PFSK-1 (cell line): ENCODE measurements around the gene OSTF1.

Experiments
- FOXP2 ChIP-seq: optimal IDR thresholded peaks from 2 replicates; pipeline ENCODE3; 2011; ENCODE audit warnings: borderline replicate concordance, control low read depth, inconsistent platforms; ENCODE audit not compliant: insufficient read depth; ENCODE audit errors: extremely low read length, extremely low read depth
- POLR2AphosphoS5 ChIP-seq: IDR thresholded peaks from 2 replicates; pipeline ENCODE4 v1.6.1; 2012; ENCODE audit warnings: low read depth, mild to moderate bottlenecking, control low read depth, low read length, moderate library complexity
- SIN3A ChIP-seq: IDR thresholded peaks from 2 replicates; pipeline ENCODE4 v1.6.1; 2012; ENCODE audit warnings: mild to moderate bottlenecking, low read length, moderate library complexity, borderline replicate concordance; ENCODE audit not compliant: insufficient read depth
- TAF1 ChIP-seq: IDR thresholded peaks from 2 replicates; pipeline ENCODE4 v1.6.1; 2012; ENCODE audit warnings: low read length, control low read depth, borderline replicate concordance; ENCODE audit not compliant: insufficient read depth
- TF ChIP-seq, protein P1 (sequence below), 2 experiments: IDR thresholded peaks; 2 replicates each; pipeline versions ENCODE4 v1.6.1 to v1.8.0; 2011 to 2012; ENCODE audit warnings: low read depth in 2 of 2, low read length in 2 of 2, control low read depth in 1 of 2, inconsistent platforms in 1 of 2, mild to moderate bottlenecking in 1 of 2, moderate library complexity in 1 of 2; ENCODE audit not compliant: insufficient read depth in 1 of 2

The OSTF1 gene

DNA sequence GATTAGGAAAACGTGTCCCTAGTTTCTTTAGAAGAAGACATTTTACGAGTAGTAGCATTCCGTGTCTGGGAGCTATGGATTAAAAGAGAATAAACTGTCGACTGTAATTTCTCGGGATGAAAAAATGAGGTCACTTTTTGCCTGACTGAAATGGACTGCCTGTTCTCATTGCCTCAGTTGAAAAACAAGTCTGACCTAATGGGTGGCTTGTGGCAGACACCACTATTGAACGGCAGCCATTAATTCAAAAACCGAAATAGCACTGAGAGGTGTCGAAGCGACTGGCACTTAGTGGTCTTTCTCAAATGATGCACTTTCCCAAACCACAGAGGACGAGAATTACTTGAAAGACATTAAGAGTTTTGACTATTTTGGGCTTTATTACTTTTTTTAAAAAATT, 35.4 kb downstream of the OSTF1 start:
- no peak for TF ChIP-seq SIN3A
- no peak for TF ChIP-seq TAF1
- TF ChIP-seq, protein P1, sequence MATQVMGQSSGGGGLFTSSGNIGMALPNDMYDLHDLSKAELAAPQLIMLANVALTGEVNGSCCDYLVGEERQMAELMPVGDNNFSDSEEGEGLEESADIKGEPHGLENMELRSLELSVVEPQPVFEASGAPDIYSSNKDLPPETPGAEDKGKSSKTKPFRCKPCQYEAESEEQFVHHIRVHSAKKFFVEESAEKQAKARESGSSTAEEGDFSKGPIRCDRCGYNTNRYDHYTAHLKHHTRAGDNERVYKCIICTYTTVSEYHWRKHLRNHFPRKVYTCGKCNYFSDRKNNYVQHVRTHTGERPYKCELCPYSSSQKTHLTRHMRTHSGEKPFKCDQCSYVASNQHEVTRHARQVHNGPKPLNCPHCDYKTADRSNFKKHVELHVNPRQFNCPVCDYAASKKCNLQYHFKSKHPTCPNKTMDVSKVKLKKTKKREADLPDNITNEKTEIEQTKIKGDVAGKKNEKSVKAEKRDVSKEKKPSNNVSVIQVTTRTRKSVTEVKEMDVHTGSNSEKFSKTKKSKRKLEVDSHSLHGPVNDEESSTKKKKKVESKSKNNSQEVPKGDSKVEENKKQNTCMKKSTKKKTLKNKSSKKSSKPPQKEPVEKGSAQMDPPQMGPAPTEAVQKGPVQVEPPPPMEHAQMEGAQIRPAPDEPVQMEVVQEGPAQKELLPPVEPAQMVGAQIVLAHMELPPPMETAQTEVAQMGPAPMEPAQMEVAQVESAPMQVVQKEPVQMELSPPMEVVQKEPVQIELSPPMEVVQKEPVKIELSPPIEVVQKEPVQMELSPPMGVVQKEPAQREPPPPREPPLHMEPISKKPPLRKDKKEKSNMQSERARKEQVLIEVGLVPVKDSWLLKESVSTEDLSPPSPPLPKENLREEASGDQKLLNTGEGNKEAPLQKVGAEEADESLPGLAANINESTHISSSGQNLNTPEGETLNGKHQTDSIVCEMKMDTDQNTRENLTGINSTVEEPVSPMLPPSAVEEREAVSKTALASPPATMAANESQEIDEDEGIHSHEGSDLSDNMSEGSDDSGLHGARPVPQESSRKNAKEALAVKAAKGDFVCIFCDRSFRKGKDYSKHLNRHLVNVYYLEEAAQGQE (IDR thresholded peaks at IDR 0.05; ENCODE audit: insufficient read depth in 1 of 2, low read depth in 2 of 2, low read length in 2 of 2): no peak
- TF ChIP-seq POLR2AphosphoS5: no peak
- TF ChIP-seq FOXP2: no peak

DNA sequence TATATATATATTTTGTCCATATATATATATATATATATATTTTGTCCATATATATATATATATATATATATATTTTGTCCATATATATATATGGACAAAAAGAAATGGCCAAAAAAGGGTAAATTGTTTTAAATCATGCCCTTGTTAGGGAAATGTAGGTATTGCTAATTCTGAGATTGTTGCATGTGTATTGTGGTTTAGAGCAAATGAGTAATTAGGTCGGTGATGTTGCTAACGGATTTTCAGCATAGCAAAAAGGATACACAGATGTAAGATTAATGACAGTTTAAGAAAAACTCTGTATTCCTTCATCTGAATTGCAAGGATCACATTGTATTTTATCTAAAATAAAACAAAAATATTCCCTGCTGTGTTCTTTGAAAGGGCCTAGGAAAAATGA, 40.2 kb downstream of the OSTF1 start:
- no peak for TF ChIP-seq FOXP2
- TF ChIP-seq, protein P1 (IDR thresholded peaks at IDR 0.05; ENCODE audit: insufficient read depth in 1 of 2, low read depth in 2 of 2, low read length in 2 of 2): no peak
- no peak for TF ChIP-seq TAF1
- TF ChIP-seq POLR2AphosphoS5: no peak
- no peak for TF ChIP-seq SIN3A

DNA sequence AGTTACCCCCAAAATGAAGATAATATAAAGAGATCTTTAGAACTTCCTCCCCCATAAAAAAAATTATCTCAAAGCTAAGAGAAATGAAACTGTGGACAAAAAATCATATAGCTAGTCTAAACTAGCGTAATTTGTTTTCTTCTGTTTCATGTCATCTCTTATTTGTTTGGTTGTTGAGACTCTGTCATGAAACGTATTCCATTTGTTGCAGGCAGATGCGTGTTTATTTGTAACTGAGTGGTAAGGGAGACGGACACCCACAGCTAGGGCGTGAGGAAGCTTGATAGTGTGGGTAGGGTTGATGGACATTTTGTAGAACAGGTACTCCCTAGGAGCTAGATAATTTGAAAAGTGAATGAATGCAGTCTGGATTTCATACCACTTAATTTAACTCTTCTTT, 41.9 kb downstream of the OSTF1 start:
- no peak for TF ChIP-seq SIN3A
- TF ChIP-seq POLR2AphosphoS5: no peak
- TF ChIP-seq FOXP2: no peak
- TF ChIP-seq, protein P1 (IDR thresholded peaks at IDR 0.05; ENCODE audit: insufficient read depth in 1 of 2, low read depth in 2 of 2, low read length in 2 of 2): no peak
- TF ChIP-seq TAF1: no peak

- no peak for TF ChIP-seq POLR2AphosphoS5
- TF ChIP-seq FOXP2: no peak
- TF ChIP-seq, protein P1 (IDR thresholded peaks at IDR 0.05; ENCODE audit: insufficient read depth in 1 of 2, low read depth in 2 of 2, low read length in 2 of 2): no peak
- no peak for TF ChIP-seq TAF1
- TF ChIP-seq SIN3A: no peak
Observed at GRCh38 chr9:75130621-75131230, 42.4 kb downstream of the OSTF1 start.

GRCh38 chr9:75131700-75132099, 43.4 kb downstream of the OSTF1 start:
- TF ChIP-seq POLR2AphosphoS5: no peak
- no peak for TF ChIP-seq FOXP2
- TF ChIP-seq, protein P1 (IDR thresholded peaks at IDR 0.05; ENCODE audit: insufficient read depth in 1 of 2, low read depth in 2 of 2, low read length in 2 of 2): no peak
- TF ChIP-seq SIN3A: no peak
- TF ChIP-seq TAF1: no peak
